KOPT-K1 (cell line): ENCODE data around the gene GADL1.

ENCODE experiments used
- H3K27ac ChIP-seq: fragments of 200-600 bp; sonication (generic); 2 replicates; pipeline ENCODE4 v1.5.1; 2016; ENCODE audit warnings: antibody characterized with exemption, mild to moderate bottlenecking, low read depth, low read length; ENCODE audit not compliant: poor library complexity, severe bottlenecking
- H3K36me3 ChIP-seq: fragments of 200-600 bp; sonication (generic); 2 replicates; pipeline ENCODE4 v1.5.1; 2017; ENCODE audit warnings: antibody characterized with exemption, mild to moderate bottlenecking, low read length, moderate library complexity; ENCODE audit not compliant: insufficient read depth
- H3K9me3 ChIP-seq: fragments of 200-600 bp; sonication (generic); 2 replicates; pipeline ENCODE4 v1.5.1; 2017; ENCODE audit warnings: antibody characterized with exemption, low read length, mild to moderate bottlenecking; ENCODE audit not compliant: insufficient read depth, poor library complexity, severe bottlenecking

The GADL1 gene

DNA sequence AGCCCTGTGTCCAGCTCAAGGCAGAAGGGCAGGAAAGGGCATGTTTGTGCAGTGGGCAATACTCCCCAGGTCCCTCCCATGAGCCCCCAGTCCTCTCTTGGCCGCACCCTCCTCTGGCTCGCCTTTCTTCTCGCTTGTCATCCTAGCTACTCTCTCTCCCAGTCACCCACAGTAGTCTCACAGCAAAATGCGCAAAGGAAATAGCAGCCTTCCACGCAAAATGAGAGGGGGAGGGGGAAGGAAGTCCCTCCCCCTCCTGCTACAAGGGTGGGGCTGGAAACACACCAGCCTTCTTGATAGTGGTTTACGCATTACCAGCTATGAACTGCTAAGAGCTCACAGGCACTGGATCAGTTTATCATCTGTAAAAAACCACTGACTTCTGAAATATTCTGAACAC is 83.8 kb downstream of the GADL1 start:
- H3K9me3 ChIP-seq = no peaks in the 10 kb centered on the region
- no peaks in the 10 kb centered on the region for H3K36me3 ChIP-seq
- H3K27ac ChIP-seq = no peak overlapping the region

DNA sequence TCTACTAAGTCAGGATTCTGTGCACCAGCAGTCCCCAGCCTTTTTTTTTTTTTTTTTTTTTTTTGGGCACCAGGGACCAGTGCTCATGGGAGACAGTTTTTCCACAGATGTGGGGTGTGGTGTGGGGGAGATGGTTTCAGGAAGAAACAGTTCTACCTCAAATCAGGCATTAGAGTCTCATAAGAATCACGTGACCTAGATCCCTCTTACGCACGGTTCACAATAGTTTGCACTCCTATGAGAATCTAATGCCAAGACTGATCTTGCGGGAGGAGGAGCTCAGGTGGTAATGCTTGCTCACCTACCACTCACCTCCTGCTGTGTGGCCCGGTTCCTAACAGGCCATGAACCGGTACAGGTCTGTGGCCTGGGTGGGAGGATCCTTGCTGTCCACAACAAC is 88.8 kb downstream of the GADL1 start:
- H3K36me3 ChIP-seq = no peaks in the 10 kb centered on the region
- H3K27ac ChIP-seq = no peak overlapping the region
- no peaks in the 10 kb centered on the region for H3K9me3 ChIP-seq

GRCh38 chr3:30804984-30805383 is 89.5 kb downstream of the GADL1 start:
- Histone ChIP-seq H3K9me3 (no peaks in the 10 kb centered on the region), H3K36me3 (no peaks in the 10 kb centered on the region), H3K27ac (no peak overlapping the region)

- H3K27ac ChIP-seq = no peak overlapping the region
- no peaks in the 10 kb centered on the region for H3K36me3 ChIP-seq
- H3K9me3 ChIP-seq = no peaks in the 10 kb centered on the region
Observed at GRCh38 chr3:30795176-30795575, 99.3 kb downstream of the GADL1 start.

DNA sequence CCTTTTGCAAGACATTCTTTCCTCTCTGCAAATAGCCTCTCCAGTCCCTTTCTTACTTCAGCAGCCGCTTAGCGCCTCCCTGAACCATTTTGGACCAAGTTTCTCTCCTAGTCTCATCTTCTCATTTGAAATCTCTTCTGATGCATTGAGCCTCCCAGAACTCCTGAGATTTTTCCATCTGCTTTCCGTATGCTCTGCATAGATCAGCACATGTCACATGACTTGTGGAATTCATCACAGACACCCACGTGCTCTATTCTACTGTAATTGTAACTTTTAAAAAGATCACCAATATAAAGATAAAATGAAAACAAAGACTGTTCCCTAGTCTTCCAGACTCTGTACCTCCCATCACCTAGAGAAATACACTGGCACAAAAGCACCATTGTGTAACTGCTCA is 100.7 kb downstream of the GADL1 start:
- Histone ChIP-seq H3K36me3 (no peaks in the 10 kb centered on the region), H3K27ac (no peak overlapping the region), H3K9me3 (no peaks in the 10 kb centered on the region)

DNA sequence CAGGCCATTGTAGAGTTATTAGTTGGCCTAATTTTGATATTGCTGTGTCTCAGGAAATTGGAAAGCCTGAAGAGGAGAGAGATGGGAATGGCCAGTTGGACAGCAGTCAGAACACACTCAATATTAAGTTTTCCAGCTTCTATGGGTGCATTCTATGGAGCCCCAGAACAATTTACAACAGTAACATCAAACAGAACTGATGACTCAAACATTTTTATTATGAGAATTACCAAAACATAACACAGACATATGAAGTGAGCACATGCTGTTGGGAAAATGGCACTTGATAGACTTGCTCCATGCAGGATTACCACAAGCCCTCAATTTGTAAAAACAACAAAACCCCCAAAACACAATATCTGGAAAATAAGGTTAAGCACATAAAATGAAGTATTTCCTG is 104.3 kb downstream of the GADL1 start:
- no peaks in the 10 kb centered on the region for H3K36me3 ChIP-seq
- H3K27ac ChIP-seq = no peak overlapping the region
- H3K9me3 ChIP-seq = no peaks in the 10 kb centered on the region

DNA sequence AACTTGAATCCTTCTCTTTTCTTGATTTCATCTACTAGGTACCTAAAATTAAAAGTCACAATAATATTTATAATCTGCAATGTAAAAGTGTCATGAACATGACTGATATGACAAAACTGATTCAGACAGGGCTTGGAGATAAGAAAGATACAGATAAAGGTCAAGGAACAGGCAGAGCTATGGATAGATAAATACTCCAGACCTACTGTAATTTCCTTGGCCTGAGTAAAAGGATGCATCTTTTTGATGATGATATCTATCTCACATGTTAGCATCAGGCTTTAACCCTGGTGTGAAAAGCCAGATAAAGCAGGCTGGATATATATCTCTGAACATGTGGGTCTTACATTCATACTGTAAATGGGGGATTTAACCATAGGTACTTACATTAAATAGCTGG is 108.1 kb downstream of the GADL1 start:
- no peaks in the 10 kb centered on the region for H3K9me3 ChIP-seq
- H3K36me3 ChIP-seq = no peaks in the 10 kb centered on the region

GRCh38 chr3:30779686-30780287 is 114.7 kb downstream of the GADL1 start:
- Histone ChIP-seq H3K27ac (no peak overlapping the region), H3K9me3 (no peaks in the 10 kb centered on the region), H3K36me3 (no peaks in the 10 kb centered on the region)

More for the DNA sequence above, 108.1 kb downstream of the GADL1 start:
- no peak overlapping the region for H3K27ac ChIP-seq

- H3K27ac ChIP-seq = no peak overlapping the region
- H3K36me3 ChIP-seq = no peaks in the 10 kb centered on the region
- H3K9me3 ChIP-seq = no peaks in the 10 kb centered on the region
Observed at GRCh38 chr3:30778933-30779332, 115.5 kb downstream of the GADL1 start.

DNA sequence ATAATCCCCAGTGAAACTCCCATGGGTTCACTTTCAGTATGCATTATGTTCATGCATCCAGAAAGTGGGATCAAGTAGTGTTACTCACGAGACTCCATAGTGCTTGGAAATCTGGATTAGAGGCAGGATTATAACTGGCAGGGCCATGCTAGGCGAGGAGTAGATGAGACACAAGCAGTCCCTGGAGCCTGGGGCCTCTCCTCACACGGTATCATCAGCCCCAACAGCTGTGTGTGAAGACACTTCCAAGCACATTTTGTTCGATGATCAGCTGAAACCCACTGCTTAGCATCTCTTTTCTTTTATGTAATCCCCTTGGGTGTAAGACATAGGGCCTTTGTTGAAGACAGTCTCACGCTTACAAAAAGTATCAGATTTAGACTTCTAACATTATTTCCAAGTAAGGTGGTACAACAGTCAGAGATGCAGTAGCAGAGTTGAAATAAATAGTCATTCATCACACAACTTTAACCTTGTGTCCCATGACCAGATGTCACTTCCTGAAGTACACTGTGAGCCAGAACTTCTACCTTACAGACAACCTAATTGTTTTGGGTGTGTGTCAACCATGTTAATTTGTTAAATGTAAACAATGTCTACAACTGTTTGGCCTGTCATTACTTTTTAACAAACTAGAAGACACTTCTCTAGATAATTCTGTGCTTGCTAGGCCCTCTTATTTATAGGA is 116.9 kb downstream of the GADL1 start:
- H3K9me3 ChIP-seq = no peaks in the 10 kb centered on the region
- no peak overlapping the region for H3K27ac ChIP-seq
- H3K36me3 ChIP-seq = no peaks in the 10 kb centered on the region

DNA sequence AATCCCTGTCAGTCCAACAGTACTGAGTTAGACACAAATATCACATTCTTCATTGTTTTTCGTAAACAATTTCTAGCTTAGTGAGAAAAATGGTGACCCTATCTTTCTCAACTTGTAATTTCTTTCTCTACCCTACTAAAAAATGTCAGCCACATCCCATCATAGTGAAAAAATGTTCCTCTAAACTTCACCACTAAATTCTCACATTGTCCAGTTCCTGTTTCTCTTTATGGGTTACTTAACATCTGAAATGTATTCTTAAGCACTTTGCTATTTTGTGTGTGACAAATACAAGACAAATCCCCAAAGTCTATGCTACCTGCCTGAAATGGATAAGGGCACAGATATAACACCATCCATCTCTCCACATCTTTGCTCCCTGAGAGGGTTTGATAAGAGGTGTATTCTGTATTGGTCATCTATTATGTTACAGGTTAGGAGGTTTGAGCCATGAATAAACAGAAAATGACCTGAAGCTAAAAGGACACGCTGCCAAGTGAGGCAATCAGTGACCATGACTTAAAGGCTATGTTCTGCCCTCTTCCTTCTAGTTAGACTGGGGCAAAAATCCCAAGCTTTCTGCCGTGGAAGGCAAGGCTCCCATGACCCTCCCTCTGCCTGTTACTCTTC is 118.2 kb downstream of the GADL1 start:
- Histone ChIP-seq H3K9me3 (no peaks in the 10 kb centered on the region), H3K27ac (no peak overlapping the region), H3K36me3 (no peaks in the 10 kb centered on the region)

- Histone ChIP-seq H3K9me3 (no peaks in the 10 kb centered on the region), H3K27ac (no peak overlapping the region), H3K36me3 (no peaks in the 10 kb centered on the region)
Observed at GRCh38 chr3:30775040-30775439, 119.4 kb downstream of the GADL1 start.

GRCh38 chr3:30774062-30774461 is 120.4 kb downstream of the GADL1 start:
- H3K36me3 ChIP-seq = no peaks in the 10 kb centered on the region

GRCh38 chr3:30770387-30770786 is 124.1 kb downstream of the GADL1 start:
- Histone ChIP-seq H3K9me3 (no peaks in the 10 kb centered on the region), H3K36me3 (no peaks in the 10 kb centered on the region), H3K27ac (no peak overlapping the region)

More at GRCh38 chr3:30774062-30774461, 120.4 kb downstream of the GADL1 start:
- Histone ChIP-seq H3K9me3 (no peaks in the 10 kb centered on the region), H3K27ac (no peak overlapping the region)

- H3K36me3 ChIP-seq = no peaks in the 10 kb centered on the region
- H3K9me3 ChIP-seq = no peaks in the 10 kb centered on the region
- H3K27ac ChIP-seq = no peak overlapping the region
Observed at GRCh38 chr3:30768703-30769550, 125.5 kb downstream of the GADL1 start.
